ENCODE results near the gene SRPX2. TPM values are rescaled to one million over a fixed set of nuclear protein-coding genes. Genes with fewer than 3 reads are reported as not detected.

SRPX2 gene
- total RNA-seq, 1 experiment from 2014 or later: 2.4 TPM

- POLR2A ChIA-PET: no interaction called here
- Histone ChIP-seq H3K4me1 (ENCODE audit: control insufficient read depth in 1 of 2, insufficient read depth in 2 of 2, low read length in 2 of 2) (no peaks in the 10 kb centered on the region), H3K27me3 (ENCODE audit: insufficient read depth, low read length) (no peaks in the 10 kb centered on the region), H3K36me3 (ENCODE audit: control insufficient read depth in 1 of 2, insufficient read depth in 2 of 2, low read length in 2 of 2) (no peaks in the 10 kb centered on the region), H3K79me2 (ENCODE audit: insufficient read depth, low read length) (no peaks in the 10 kb centered on the region), H3K9me2 (ENCODE audit: insufficient read depth) (no peaks in the 10 kb centered on the region), H2AFZ (ENCODE audit: low read depth, low read length, poor library complexity, severe bottlenecking) (no peak overlapping the region), H3K9me3 (ENCODE audit: control insufficient read depth in 1 of 2, insufficient read depth in 1 of 2, low read depth in 1 of 2, low read length in 2 of 2) (no peaks in the 10 kb centered on the region), H4K20me1 (ENCODE audit: insufficient read depth) (no peaks in the 10 kb centered on the region), H3K4me3 (replicated peaks in 1 of 2; ENCODE audit: low read depth in 1 of 2, low read length in 2 of 2) (no peak overlapping the region), H3K27ac (ENCODE audit: low read depth, low read length) (no peak overlapping the region), H3K4me2 (ENCODE audit: low read length) (no peak overlapping the region), H3K9ac (ENCODE audit: low read length) (no peak overlapping the region)
- RAD21 ChIA-PET (ENCODE audit: low non-redundant PET in 1 of 2, low total read pairs in 2 of 2, uncharacterized antibody in 2 of 2, unreplicated experiment in 2 of 2): no interaction called here
- no peak for TF ChIP-seq MAX (IDR thresholded peaks at IDR 0.05)
- no peak for TF ChIP-seq FOSL1 (IDR thresholded peaks at IDR 0.05; ENCODE audit: low read depth)
- no peak for TF ChIP-seq EZH2phosphoT487 (IDR thresholded peaks at IDR 0.05; ENCODE audit: borderline replicate concordance)
- no peak for TF ChIP-seq EGR1 (IDR thresholded peaks at IDR 0.05; ENCODE audit: low read depth)
- TF ChIP-seq, protein P1, sequence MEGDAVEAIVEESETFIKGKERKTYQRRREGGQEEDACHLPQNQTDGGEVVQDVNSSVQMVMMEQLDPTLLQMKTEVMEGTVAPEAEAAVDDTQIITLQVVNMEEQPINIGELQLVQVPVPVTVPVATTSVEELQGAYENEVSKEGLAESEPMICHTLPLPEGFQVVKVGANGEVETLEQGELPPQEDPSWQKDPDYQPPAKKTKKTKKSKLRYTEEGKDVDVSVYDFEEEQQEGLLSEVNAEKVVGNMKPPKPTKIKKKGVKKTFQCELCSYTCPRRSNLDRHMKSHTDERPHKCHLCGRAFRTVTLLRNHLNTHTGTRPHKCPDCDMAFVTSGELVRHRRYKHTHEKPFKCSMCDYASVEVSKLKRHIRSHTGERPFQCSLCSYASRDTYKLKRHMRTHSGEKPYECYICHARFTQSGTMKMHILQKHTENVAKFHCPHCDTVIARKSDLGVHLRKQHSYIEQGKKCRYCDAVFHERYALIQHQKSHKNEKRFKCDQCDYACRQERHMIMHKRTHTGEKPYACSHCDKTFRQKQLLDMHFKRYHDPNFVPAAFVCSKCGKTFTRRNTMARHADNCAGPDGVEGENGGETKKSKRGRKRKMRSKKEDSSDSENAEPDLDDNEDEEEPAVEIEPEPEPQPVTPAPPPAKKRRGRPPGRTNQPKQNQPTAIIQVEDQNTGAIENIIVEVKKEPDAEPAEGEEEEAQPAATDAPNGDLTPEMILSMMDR (IDR thresholded peaks at IDR 0.05 in 2 of 3, conservative IDR thresholded peaks at IDR 0.05 in 1 of 3; ENCODE audit: borderline replicate concordance in 1 of 3, insufficient read depth in 1 of 3, low read depth in 2 of 3, low read length in 2 of 3): no peak
- TF ChIP-seq POLR2AphosphoS5 (IDR thresholded peaks at IDR 0.05; ENCODE audit: low read depth, low read length): no peak
- TF ChIP-seq YY1 (IDR thresholded peaks at IDR 0.05; ENCODE audit: extremely low read depth, insufficient replicate concordance, low read depth, low read length): no peak
- no peak for TF ChIP-seq REST (IDR thresholded peaks at IDR 0.05; ENCODE audit: low read depth)
- no peak for TF ChIP-seq ZFX (IDR thresholded peaks at IDR 0.05)
- TF ChIP-seq, protein P2, sequence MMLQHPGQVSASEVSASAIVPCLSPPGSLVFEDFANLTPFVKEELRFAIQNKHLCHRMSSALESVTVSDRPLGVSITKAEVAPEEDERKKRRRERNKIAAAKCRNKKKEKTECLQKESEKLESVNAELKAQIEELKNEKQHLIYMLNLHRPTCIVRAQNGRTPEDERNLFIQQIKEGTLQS (IDR thresholded peaks at IDR 0.05): no peak
- DNase-seq (ENCODE audit: low read depth, low spot score) (no peak), ATAC-seq (no peak)
- CTCF ChIA-PET: no interaction called here
- BruUV-seq (replicated peaks): no TSS peak
- intact Hi-C loops (cut with micrococcal nuclease): no loop called here
Observed at GRCh38 chrX:100696699-100697351, 52.8 kb downstream of the SRPX2 start.

All from HCT116 (cell line).